H1 (cell line): ENCODE results near the gene SMYD5. TPM values are rescaled to one million over a fixed set of nuclear protein-coding genes. Genes with fewer than 3 reads are reported as not detected.

Source experiments
- CTCF ChIA-PET: fragments of 300-600 bp; sonication (Branson Sonifier 250); formaldehyde crosslinking; loops from one replicate; lab custom pipeline; 2021; ENCODE audit not compliant: partially characterized antibody; lab: Charles Lee
- POLR2A ChIA-PET: fragments of 300-600 bp; sonication (Branson Sonifier 250); formaldehyde crosslinking; loops from one replicate; lab custom pipeline; 2021; ENCODE audit warnings: inconsistent platforms; ENCODE audit not compliant: partially characterized antibody; lab: Charles Lee
- DNase-seq, 2 experiments: peaks; one replicate each; pipeline versions ENCODE4 v3.0.0 to v3.0.0-alpha.2; 2010 to 2022; ENCODE audit warnings: low spot score in 2 of 2, low read depth in 1 of 2, mixed read lengths in 1 of 2
- FAIRE-seq: peaks from 2 replicates; lab custom pipeline; 2011; peaks lifted over from hg19 to GRCh38; lab: Jason Lieb, UNC
- H2AFZ ChIP-seq: 2 replicates; pipeline ENCODE4 v1.8.1; 2012; ENCODE audit warnings: low read length, inconsistent platforms
- H2AK5ac ChIP-seq: 2 replicates; pipeline ENCODE4 v1.6.1; 2013; ENCODE audit warnings: low read depth, low read length
- H2BK120ac ChIP-seq: replicated peaks from 2 replicates; pipeline ENCODE3; 2013; ENCODE audit warnings: low read depth, low read length, inconsistent platforms
- H2BK12ac ChIP-seq: 2 replicates; pipeline ENCODE4 v1.6.1; 2013; ENCODE audit warnings: low read depth, low read length
- H2BK15ac ChIP-seq: 2 replicates; pipeline ENCODE4 v1.6.1; 2013; ENCODE audit warnings: low read length
- H2BK20ac ChIP-seq: 2 replicates; pipeline ENCODE4 v1.6.1; 2013; ENCODE audit warnings: low read length
- H2BK5ac ChIP-seq: 2 replicates; pipeline ENCODE4 v1.6.1; 2013; ENCODE audit warnings: low read depth, low read length
- H3K14ac ChIP-seq: 2 replicates; pipeline ENCODE4 v1.6.1; 2013; ENCODE audit warnings: inconsistent platforms; ENCODE audit not compliant: insufficient read length
- H3K18ac ChIP-seq: 2 replicates; pipeline ENCODE4 v1.6.1; 2013; ENCODE audit warnings: low read length; ENCODE audit errors: extremely low read depth
- H3K23ac ChIP-seq: 2 replicates; pipeline ENCODE4 v1.6.1; 2013; ENCODE audit warnings: inconsistent platforms; ENCODE audit not compliant: insufficient read length
- H3K23me2 ChIP-seq: 2 replicates; pipeline ENCODE4 v1.6.1; 2013; ENCODE audit warnings: low read depth, low read length
- H3K27ac ChIP-seq: 2 replicates; pipeline ENCODE4 v1.6.1; 2011; ENCODE audit warnings: low read depth, low read length, inconsistent platforms
- H3K27me3 ChIP-seq, 4 experiments: replicated peaks in 1 of 4; 1 replicate in 1 of 4; 2 replicates in 3 of 4; pipeline versions ENCODE4 v1.6.1 to v1.8.1; 2011 to 2013; ENCODE audit warnings: low read length in 3 of 4, mild to moderate bottlenecking in 3 of 4, inconsistent platforms in 2 of 4, mixed read lengths in 2 of 4, moderate library complexity in 1 of 4; ENCODE audit not compliant: control insufficient read depth in 3 of 4, insufficient read depth in 3 of 4; ENCODE audit errors: extremely low read depth in 1 of 4
- H3K36me3 ChIP-seq, 4 experiments: 2 replicates each; pipeline versions ENCODE4 v1.6.1 to v1.8.1; 2011 to 2013; ENCODE audit warnings: mild to moderate bottlenecking in 4 of 4, low read length in 3 of 4, moderate library complexity in 2 of 4, control low read depth in 1 of 4, inconsistent platforms in 1 of 4; ENCODE audit not compliant: insufficient read depth in 4 of 4, control insufficient read depth in 2 of 4
- H3K4ac ChIP-seq: replicated peaks from 2 replicates; pipeline ENCODE3; 2013; ENCODE audit warnings: low read length, low read depth, mixed read lengths, inconsistent platforms; ENCODE audit not compliant: insufficient read length
- H3K4me1 ChIP-seq, 4 experiments: replicated peaks in 1 of 4; 1 replicate in 1 of 4; 2 replicates in 3 of 4; pipeline versions ENCODE4 v1.6.1 to v1.8.1; 2011 to 2013; ENCODE audit warnings: low read length in 3 of 4, inconsistent platforms in 2 of 4, mixed read lengths in 1 of 4; ENCODE audit not compliant: insufficient read depth in 4 of 4, control insufficient read depth in 3 of 4
- H3K4me2 ChIP-seq, 2 experiments: 2 replicates each; pipeline versions ENCODE4 v1.6.1 to v1.8.1; 2011 to 2013; ENCODE audit warnings: low read depth in 2 of 2, low read length in 2 of 2, control low read depth in 1 of 2, inconsistent platforms in 1 of 2, mild to moderate bottlenecking in 1 of 2; ENCODE audit not compliant: insufficient read depth in 1 of 2
- H3K4me3 ChIP-seq, 4 experiments: fragments of 200-600, 300-600 bp in 1 of 4; sonication (generic), shearing (Covaris generic), sonication (Bioruptor Twin) in 1 of 4; 2 replicates each; pipeline versions ENCODE4 v1.5.1 to v1.8.1; 2011 to 2016; ENCODE audit warnings: low read length in 4 of 4, low read depth in 3 of 4, control low read depth in 2 of 4, inconsistent platforms in 2 of 4, mild to moderate bottlenecking in 2 of 4, mixed read lengths in 1 of 4, moderate library complexity in 1 of 4; ENCODE audit not compliant: insufficient read depth in 2 of 4; ENCODE audit errors: extremely low read depth in 1 of 4
- H3K56ac ChIP-seq: replicated peaks from 2 replicates; pipeline ENCODE3; 2013; ENCODE audit warnings: low read depth, mild to moderate bottlenecking, mixed read lengths, low read length, inconsistent platforms; ENCODE audit not compliant: insufficient read length
- H3K79me1 ChIP-seq: 2 replicates; pipeline ENCODE4 v1.6.1; 2013; ENCODE audit warnings: low read depth, low read length, control low read depth
- H3K79me2 ChIP-seq, 2 experiments: 2 replicates each; pipeline versions ENCODE4 v1.6.1 to v1.8.1; 2012 to 2013; ENCODE audit warnings: low read length in 2 of 2, mild to moderate bottlenecking in 2 of 2, inconsistent platforms in 1 of 2; ENCODE audit not compliant: insufficient read depth in 2 of 2, control insufficient read depth in 1 of 2
- H3K9ac ChIP-seq, 4 experiments: replicated peaks in 1 of 4; 1 replicate in 1 of 4; 2 replicates in 3 of 4; pipeline versions ENCODE4 v1.6.1 to v1.8.1; 2011 to 2013; ENCODE audit warnings: low read depth in 3 of 4, low read length in 3 of 4, control low read depth in 2 of 4, mild to moderate bottlenecking in 2 of 4, moderate library complexity in 2 of 4, inconsistent platforms in 1 of 4; ENCODE audit errors: extremely low read depth in 1 of 4
- H3K9me3 ChIP-seq, 2 experiments: 2 replicates each; pipeline versions ENCODE4 v1.6.1 to v1.8.1; 2012 to 2013; ENCODE audit warnings: mild to moderate bottlenecking in 2 of 2, moderate library complexity in 2 of 2, control low read depth in 1 of 2, inconsistent platforms in 1 of 2, low read depth in 1 of 2, low read length in 1 of 2, mixed read lengths in 1 of 2; ENCODE audit not compliant: insufficient read depth in 2 of 2
- H4K20me1 ChIP-seq, 2 experiments: replicated peaks in 1 of 2; 2 replicates each; pipeline versions ENCODE3 to v1.8.1; 2011 to 2013; ENCODE audit warnings: inconsistent platforms in 2 of 2, low read length in 2 of 2, mild to moderate bottlenecking in 1 of 2; ENCODE audit not compliant: insufficient read depth in 2 of 2, control insufficient read depth in 1 of 2
- H4K5ac ChIP-seq: 2 replicates; pipeline ENCODE4 v1.6.1; 2013; ENCODE audit warnings: low read length, low read depth, mixed read lengths, inconsistent platforms; ENCODE audit not compliant: insufficient read length
- H4K8ac ChIP-seq: 2 replicates; pipeline ENCODE4 v1.8.0; 2013; ENCODE audit warnings: mild to moderate bottlenecking, moderate library complexity, low read length, inconsistent platforms; ENCODE audit not compliant: insufficient read depth; ENCODE audit errors: extremely low read depth
- H4K91ac ChIP-seq: replicated peaks from 2 replicates; pipeline ENCODE3; 2013; ENCODE audit warnings: low read length, mixed read lengths, inconsistent platforms; ENCODE audit not compliant: insufficient read length
- BCL11A ChIP-seq, 2 experiments: IDR thresholded peaks; one replicate each; pipeline ENCODE4 v1.6.1; 2011; ENCODE audit warnings: low read depth in 2 of 2, low read length in 2 of 2, mild to moderate bottlenecking in 2 of 2
- CBX5 ChIP-seq: fragments of 300-800, 300-1000 bp; sonication (generic); IDR thresholded peaks from 2 replicates; pipeline ENCODE4 v1.7.1; 2016; ENCODE audit warnings: antibody characterized with exemption, low read length, low read depth
- POLR2A ChIP-seq, 2 experiments: IDR thresholded peaks; 1 replicate in 1 of 2; 2 replicates in 1 of 2; pipeline ENCODE4 v1.6.1; 2011; ENCODE audit warnings: low read depth in 2 of 2, low read length in 2 of 2, mild to moderate bottlenecking in 2 of 2; ENCODE audit errors: control extremely low read depth in 1 of 2
- RFX5 ChIP-seq: IDR thresholded peaks from 2 replicates; pipeline ENCODE4 v1.6.1; 2011; ENCODE audit warnings: low read depth, low read length, improper control_type of control experiment, borderline replicate concordance
- SIN3A ChIP-seq, 2 experiments: IDR thresholded peaks in 1 of 2; conservative IDR thresholded peaks in 1 of 2; 2 replicates each; pipeline ENCODE4 v1.6.1; 2011 to 2012; ENCODE audit warnings: low read length in 2 of 2, improper control_type of control experiment in 1 of 2, low read depth in 1 of 2, mild to moderate bottlenecking in 1 of 2
- WGBS, 2 experiments: shearing (Covaris generic) in 1 of 2; methylation state at CpG; one replicate each; pipeline versions ENCODE4 v1.1.6 to v1.1.7; 2013 to 2015; ENCODE audit warnings: low lambda C conversion rate in 2 of 2, mixed read lengths in 2 of 2, inconsistent platforms in 1 of 2, low coverage in 1 of 2, missing lambda C conversion rate in 1 of 2; ENCODE audit not compliant: insufficient replicate concordance in 2 of 2, insufficient coverage in 1 of 2, insufficient read length in 1 of 2; ENCODE audit errors: extremely low coverage in 1 of 2, missing lambda C conversion rate in 1 of 2; 5-methylcytosine and 5-hydroxymethylcytosine counted together
- polyA plus RNA-seq, 7 experiments: library from polyadenylated mRNA; depleted of rRNA in 3 of 7; stranded (reverse) in 5 of 7; unstranded in 2 of 7; fragments of >200 nt in 5 of 7; fragments of 200-250 nt in 2 of 7; gene quantifications; 1 replicate in 5 of 7; 2 replicates in 1 of 7; 4 replicates in 1 of 7; pipeline versions ENCODE4 v1.2.1 to v1.2.3, GENCODE V29; 2011 to 2013; ENCODE audit warnings: missing spikeins in 2 of 7, mixed read lengths in 2 of 7
- total RNA-seq: library from RNA; stranded (reverse); fragmentation: NEBNext Ultra II Directional; extraction: Animal tissue kit (Norgen Biotek cat#: 25700); gene quantifications from 2 replicates; pipeline ENCODE4 v1.2.1, GENCODE V29; 2021
- TF ChIP-seq, protein P1 (sequence below), 3 experiments: IDR thresholded peaks; 1 replicate in 2 of 3; 2 replicates in 1 of 3; pipeline versions ENCODE4 v1.5.1 to v1.6.1; 2011; ENCODE audit warnings: low read length in 3 of 3, mild to moderate bottlenecking in 3 of 3, inconsistent platforms in 2 of 3, low read depth in 1 of 3, moderate library complexity in 1 of 3; ENCODE audit not compliant: insufficient read depth in 1 of 3; ENCODE audit errors: control extremely low read depth in 1 of 3
- TF ChIP-seq, protein P2 (sequence below): IDR thresholded peaks from 2 replicates; pipeline ENCODE4 v1.6.1; 2011; ENCODE audit warnings: low read length, improper control_type of control experiment

SMYD5 gene
- total and polyA plus RNA-seq, 2 of the 8 experiments (the other 6 are each of a cell fraction or from before 2014, with no cell fraction given), result 35.2 to 56.7 TPM

DNA sequence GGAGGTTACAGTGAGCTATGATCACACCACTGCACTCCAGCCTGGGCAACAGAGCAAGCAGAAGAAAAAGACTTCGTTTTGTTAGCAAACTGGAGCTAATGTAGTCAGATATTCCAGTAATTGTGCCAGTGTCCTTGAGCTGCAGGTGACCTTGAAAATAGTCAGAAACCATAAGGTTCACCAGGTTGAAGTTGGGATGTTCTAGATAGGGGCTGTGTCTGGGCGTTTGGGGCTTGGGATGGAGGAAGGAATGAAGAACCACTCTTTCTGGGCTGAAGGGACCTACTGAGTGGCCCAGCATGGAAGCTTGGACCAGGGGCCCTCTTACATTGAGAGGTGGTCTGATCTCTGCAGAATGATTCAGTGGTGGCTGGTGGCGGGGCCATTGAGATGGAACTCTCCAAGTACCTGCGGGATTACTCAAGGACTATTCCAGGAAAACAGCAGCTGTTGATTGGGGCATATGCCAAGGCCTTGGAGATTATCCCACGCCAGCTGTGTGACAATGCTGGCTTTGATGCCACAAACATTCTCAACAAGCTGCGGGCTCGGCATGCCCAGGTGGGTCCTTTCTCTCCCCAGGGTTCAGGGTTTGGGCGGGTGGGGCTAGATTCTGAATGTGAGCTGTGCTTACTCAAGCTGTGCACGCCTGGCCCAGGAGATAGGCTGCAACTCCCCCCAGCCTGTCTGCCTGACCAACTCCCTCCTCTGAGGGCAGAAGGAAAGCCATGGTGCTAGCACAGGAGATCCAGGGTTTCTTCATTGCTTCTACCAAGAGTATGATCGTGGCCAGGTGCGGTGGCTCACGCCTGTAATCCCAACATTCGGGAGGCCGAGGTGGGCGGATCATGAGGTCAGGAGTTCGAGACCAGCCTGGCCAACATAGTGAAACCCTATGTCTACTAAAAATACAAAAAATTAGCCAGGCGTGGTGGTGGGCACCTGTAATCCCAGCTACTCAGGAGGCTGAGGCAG, 37.1 kb downstream of the SMYD5 start:
- peaks cover 2% of the 10 kb centered on the region; the same call in 1 of the 2 replicates for H3K79me1 ChIP-seq
- H2BK120ac ChIP-seq, result no peak overlapping the region
- H2AFZ ChIP-seq, result no peak overlapping the region
- H3K4me2 ChIP-seq, result no peak overlapping the region
- no peak overlapping the region for H4K5ac ChIP-seq
- no peak for FAIRE-seq
- no peaks in the 10 kb centered on the region for H3K79me2 ChIP-seq
- H2BK12ac ChIP-seq, result no peak overlapping the region
- H2BK15ac ChIP-seq, result no peak overlapping the region
- no peak overlapping the region for H3K9ac ChIP-seq
- no peak overlapping the region for H3K23ac ChIP-seq
- H3K4me1 ChIP-seq, result peaks cover 0 to 7% (median 1%) of the 10 kb centered on the region in 4 experiments; a peak in 2 of 7 replicates
- no peak overlapping the region for H2BK5ac ChIP-seq
- H4K8ac ChIP-seq, result no peak overlapping the region
- ChIA-PET CTCF (interaction anchor here (0.7 to 1.7 kb wide), 8 partner anchors 8 to 257 kb away, joined by 3 to 6 read pairs (median 4); no protein-coding TSS in a partner anchor), POLR2A (interaction anchor here (1.1 to 6.5 kb wide), 5 partner anchors 12 to 29 kb away, joined by 3 to 105 read pairs (median 3); partner anchors contain the start of genes CCT7 and PRADC1)
- peaks cover 48 to 85% (median 67%) of the 10 kb centered on the region in 4 experiments for H3K36me3 ChIP-seq
- H3K4ac ChIP-seq, result no peak overlapping the region
- no peaks in the 10 kb centered on the region for H3K27me3 ChIP-seq
- H3K56ac ChIP-seq, result no peak overlapping the region
- H3K9me3 ChIP-seq, result no peaks in the 10 kb centered on the region
- peaks cover 6 to 21% of the 10 kb centered on the region in 2 experiments for H4K20me1 ChIP-seq
- no peak overlapping the region for H2BK20ac ChIP-seq
- no peaks in the 10 kb centered on the region for H3K23me2 ChIP-seq
- WGBS, 2 experiments, result 83% methylated on average over 17 of the region's 17 CpGs; no CpG with 5 or more reads in 1 of the 2 experiments
- H3K27ac ChIP-seq, result no peak overlapping the region
- no peak for DNase-seq
- no peak overlapping the region for H3K14ac ChIP-seq
- no peak overlapping the region for H3K18ac ChIP-seq
- no peak overlapping the region for H4K91ac ChIP-seq
- no peak overlapping the region for H3K4me3 ChIP-seq
- H2AK5ac ChIP-seq, result no peak overlapping the region
- TF ChIP-seq, protein P1, sequence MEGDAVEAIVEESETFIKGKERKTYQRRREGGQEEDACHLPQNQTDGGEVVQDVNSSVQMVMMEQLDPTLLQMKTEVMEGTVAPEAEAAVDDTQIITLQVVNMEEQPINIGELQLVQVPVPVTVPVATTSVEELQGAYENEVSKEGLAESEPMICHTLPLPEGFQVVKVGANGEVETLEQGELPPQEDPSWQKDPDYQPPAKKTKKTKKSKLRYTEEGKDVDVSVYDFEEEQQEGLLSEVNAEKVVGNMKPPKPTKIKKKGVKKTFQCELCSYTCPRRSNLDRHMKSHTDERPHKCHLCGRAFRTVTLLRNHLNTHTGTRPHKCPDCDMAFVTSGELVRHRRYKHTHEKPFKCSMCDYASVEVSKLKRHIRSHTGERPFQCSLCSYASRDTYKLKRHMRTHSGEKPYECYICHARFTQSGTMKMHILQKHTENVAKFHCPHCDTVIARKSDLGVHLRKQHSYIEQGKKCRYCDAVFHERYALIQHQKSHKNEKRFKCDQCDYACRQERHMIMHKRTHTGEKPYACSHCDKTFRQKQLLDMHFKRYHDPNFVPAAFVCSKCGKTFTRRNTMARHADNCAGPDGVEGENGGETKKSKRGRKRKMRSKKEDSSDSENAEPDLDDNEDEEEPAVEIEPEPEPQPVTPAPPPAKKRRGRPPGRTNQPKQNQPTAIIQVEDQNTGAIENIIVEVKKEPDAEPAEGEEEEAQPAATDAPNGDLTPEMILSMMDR (IDR thresholded peaks at IDR 0.05; ENCODE audit: control extremely low read depth in 1 of 3, insufficient read depth in 1 of 3, low read depth in 1 of 3, low read length in 3 of 3), result no peak
- TF ChIP-seq CBX5, result no peak
- no peak for TF ChIP-seq BCL11A (IDR thresholded peaks at IDR 0.05; ENCODE audit: low read depth in 2 of 2, low read length in 2 of 2)
- no peak for TF ChIP-seq RFX5
- no peak for TF ChIP-seq POLR2A (IDR thresholded peaks at IDR 0.05; ENCODE audit: control extremely low read depth in 1 of 2, low read depth in 2 of 2, low read length in 2 of 2)
- TF ChIP-seq SIN3A (conservative IDR thresholded peaks at IDR 0.05 in 1 of 2, IDR thresholded peaks at IDR 0.05 in 1 of 2; ENCODE audit: low read depth in 1 of 2, low read length in 2 of 2), result no peak
- TF ChIP-seq, protein P2, sequence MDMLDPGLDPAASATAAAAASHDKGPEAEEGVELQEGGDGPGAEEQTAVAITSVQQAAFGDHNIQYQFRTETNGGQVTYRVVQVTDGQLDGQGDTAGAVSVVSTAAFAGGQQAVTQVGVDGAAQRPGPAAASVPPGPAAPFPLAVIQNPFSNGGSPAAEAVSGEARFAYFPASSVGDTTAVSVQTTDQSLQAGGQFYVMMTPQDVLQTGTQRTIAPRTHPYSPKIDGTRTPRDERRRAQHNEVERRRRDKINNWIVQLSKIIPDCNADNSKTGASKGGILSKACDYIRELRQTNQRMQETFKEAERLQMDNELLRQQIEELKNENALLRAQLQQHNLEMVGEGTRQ, result no peak
